CD4-positive, alpha-beta T cell treated with Interleukin-15 for 1 hour (primary cell): ENCODE measurements around the gene SMARCB1.

Experiments
- DNase-seq: peaks from one replicate; pipeline ENCODE4 v3.0.0-alpha.2; 2020

SMARCB1 gene

GRCh38 chr22:23781065-23781464 lies 5.7 kb upstream of the SMARCB1 start:
- DNase-seq = no peak

- no peak for DNase-seq
Measured at GRCh38 chr22:23781511-23782183, 5.1 kb upstream of the SMARCB1 start.

- no peak for DNase-seq
Measured at GRCh38 chr22:23782252-23782651, 4.5 kb upstream of the SMARCB1 start.

GRCh38 chr22:23782703-23783102 lies 4.1 kb upstream of the SMARCB1 start:
- DNase-seq = no peak

GRCh38 chr22:23783265-23784150 lies 3.3 kb upstream of the SMARCB1 start:
- DNase-seq = no peak

- no peak for DNase-seq
Measured at GRCh38 chr22:23784215-23784732, 2.5 kb upstream of the SMARCB1 start.

- DNase-seq = no peak
Measured at GRCh38 chr22:23786261-23786710, 480 bp upstream of the SMARCB1 start.

- no peak for DNase-seq
Measured at GRCh38 chr22:23787600-23787896, 782 bp downstream of the SMARCB1 start.

- DNase-seq = no peak
Measured at GRCh38 chr22:23787910-23788309, 1.1 kb downstream of the SMARCB1 start.

GRCh38 chr22:23789121-23789520 lies 2.4 kb downstream of the SMARCB1 start:
- no peak for DNase-seq

- no peak for DNase-seq
Measured at GRCh38 chr22:23789638-23790037, 2.9 kb downstream of the SMARCB1 start.

- DNase-seq = no peak
Measured at GRCh38 chr22:23790819-23791737, 4.3 kb downstream of the SMARCB1 start.

- DNase-seq = no peak
Measured at GRCh38 chr22:23791738-23792645, 5.2 kb downstream of the SMARCB1 start.

- no peak for DNase-seq
Measured at GRCh38 chr22:23793326-23793725, 6.6 kb downstream of the SMARCB1 start.

- DNase-seq = no peak
Measured at GRCh38 chr22:23796461-23796860, 9.7 kb downstream of the SMARCB1 start.

GRCh38 chr22:23800297-23801237 lies 13.8 kb downstream of the SMARCB1 start:
- peak; percentile 46 for DNase-seq

- no peak for DNase-seq
Measured at GRCh38 chr22:23801238-23801821, 14.6 kb downstream of the SMARCB1 start.

- DNase-seq = no peak
Measured at GRCh38 chr22:23801886-23802377, 15.2 kb downstream of the SMARCB1 start.

- DNase-seq = no peak
Measured at GRCh38 chr22:23803001-23803819, 16.4 kb downstream of the SMARCB1 start.
